ENCODE data around the gene NEK10. TPM values are rescaled to one million over a fixed set of nuclear protein-coding genes. Genes with fewer than 3 reads are reported as not detected.

The NEK10 gene
- total RNA-seq, 1 donor from 2014 or later, result 0.67 TPM

DNA sequence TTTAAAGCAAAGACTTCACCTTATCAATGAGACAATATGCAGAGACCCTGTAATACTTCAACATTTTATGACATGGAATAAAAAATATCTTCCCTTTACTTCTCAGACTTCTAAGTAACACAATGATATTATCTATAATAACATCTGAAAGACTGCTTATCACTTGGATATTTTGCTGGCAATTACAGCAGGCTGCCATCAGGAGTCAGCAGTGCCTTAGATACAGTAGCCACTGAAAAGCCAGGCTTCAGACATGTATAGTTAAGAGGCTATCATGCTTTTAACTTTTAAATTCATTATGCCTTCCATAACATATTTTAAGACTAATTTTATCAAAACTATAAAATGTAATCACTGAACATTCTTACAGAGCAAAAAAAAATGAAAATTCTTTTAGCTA is 227.5 kb downstream of the NEK10 start:
- Histone ChIP-seq H3K36me3 (ENCODE audit: control insufficient read depth, insufficient read depth, low read length) (no peaks in the 10 kb centered on the region), H3K27me3 (ENCODE audit: control insufficient read depth, insufficient read depth, low read length) (no peaks in the 10 kb centered on the region), H3K4me3 (ENCODE audit: low read depth, low read length) (no peak overlapping the region)
- TF ChIP-seq, protein P1, sequence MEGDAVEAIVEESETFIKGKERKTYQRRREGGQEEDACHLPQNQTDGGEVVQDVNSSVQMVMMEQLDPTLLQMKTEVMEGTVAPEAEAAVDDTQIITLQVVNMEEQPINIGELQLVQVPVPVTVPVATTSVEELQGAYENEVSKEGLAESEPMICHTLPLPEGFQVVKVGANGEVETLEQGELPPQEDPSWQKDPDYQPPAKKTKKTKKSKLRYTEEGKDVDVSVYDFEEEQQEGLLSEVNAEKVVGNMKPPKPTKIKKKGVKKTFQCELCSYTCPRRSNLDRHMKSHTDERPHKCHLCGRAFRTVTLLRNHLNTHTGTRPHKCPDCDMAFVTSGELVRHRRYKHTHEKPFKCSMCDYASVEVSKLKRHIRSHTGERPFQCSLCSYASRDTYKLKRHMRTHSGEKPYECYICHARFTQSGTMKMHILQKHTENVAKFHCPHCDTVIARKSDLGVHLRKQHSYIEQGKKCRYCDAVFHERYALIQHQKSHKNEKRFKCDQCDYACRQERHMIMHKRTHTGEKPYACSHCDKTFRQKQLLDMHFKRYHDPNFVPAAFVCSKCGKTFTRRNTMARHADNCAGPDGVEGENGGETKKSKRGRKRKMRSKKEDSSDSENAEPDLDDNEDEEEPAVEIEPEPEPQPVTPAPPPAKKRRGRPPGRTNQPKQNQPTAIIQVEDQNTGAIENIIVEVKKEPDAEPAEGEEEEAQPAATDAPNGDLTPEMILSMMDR (IDR thresholded peaks at IDR 0.05; ENCODE audit: insufficient read depth, low read length, poor library complexity, severe bottlenecking), result peak; percentile 23
- no peak for DNase-seq (ENCODE audit: low read depth)

DNA sequence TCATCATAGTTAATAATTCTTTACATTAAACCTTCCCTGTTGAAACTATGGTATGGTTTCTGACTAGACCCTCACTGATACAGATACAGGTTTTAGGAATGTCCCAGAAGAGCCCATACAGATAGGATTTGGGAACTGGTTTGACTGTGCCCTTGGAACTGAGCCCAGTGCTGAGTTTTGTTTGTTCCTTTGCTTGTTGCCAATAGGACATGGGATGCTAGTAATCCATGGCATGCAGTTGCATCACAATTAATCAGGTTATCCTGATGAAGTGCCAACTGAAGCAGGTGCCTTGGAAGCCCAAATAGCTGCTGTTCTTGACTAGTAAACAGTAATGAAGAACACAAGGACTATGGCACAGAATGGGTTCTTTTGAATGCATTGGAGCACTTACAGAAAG is 230.6 kb downstream of the NEK10 start:
- TF ChIP-seq, protein P1 (IDR thresholded peaks at IDR 0.05; ENCODE audit: insufficient read depth, low read length, poor library complexity, severe bottlenecking), result no peak
- no peaks in the 10 kb centered on the region for H3K36me3 ChIP-seq (ENCODE audit: control insufficient read depth, insufficient read depth, low read length)
- no peak overlapping the region for H3K4me3 ChIP-seq (ENCODE audit: low read depth, low read length)
- no peak for DNase-seq (ENCODE audit: low read depth)
- no peaks in the 10 kb centered on the region for H3K27me3 ChIP-seq (ENCODE audit: control insufficient read depth, insufficient read depth, low read length)

DNA sequence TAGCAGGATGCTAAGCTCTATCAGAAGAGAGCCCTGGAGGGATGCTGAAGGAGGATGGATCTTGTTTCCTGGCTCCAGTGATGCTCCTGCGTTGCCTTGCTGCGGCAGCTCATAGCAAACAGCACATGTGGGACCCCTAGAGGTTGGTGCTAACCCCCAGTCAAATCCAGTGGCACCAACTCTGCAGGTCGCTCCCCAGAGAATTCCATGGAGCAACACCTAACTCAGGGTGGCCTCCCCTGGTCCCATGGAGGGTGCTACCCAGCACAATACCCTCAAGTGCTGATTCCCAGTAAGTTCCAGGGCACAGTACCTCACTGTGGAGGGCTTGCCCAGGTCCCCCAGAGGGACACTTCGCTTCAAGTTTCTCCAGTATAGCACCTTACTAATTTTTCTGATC is 231.2 kb downstream of the NEK10 start:
- no peak for DNase-seq (ENCODE audit: low read depth)

DNA sequence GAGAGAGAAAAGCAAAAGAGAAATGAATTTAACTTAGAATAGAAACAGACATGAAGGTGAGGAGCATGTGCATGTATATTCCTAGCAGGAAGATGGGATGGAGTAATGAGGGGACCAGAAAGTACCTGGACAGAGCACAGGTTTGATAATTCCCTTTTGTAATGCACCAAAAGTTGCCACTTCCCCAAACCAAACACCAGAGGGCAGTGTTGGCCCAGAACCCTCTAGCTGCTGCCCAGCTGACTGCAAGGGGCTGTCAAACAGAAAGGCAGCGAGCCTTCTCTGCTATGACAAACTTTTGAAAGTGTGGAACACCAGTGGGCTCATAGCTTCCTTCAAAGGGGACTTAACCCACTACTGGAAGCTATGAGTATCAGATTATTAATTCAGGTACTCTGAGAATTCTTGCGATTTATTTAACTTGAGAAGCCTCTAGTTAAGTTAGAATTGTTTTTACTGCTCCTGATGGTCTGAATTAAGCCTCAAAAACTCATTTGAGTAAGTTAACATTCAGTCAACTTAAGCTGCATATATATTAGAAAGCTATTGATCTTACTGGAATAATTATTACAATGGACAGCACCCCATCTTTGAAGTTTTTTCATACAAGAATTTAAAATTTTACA is 234.9 kb downstream of the NEK10 start:
- H3K36me3 ChIP-seq (ENCODE audit: control insufficient read depth, insufficient read depth, low read length), result no peaks in the 10 kb centered on the region
- DNase-seq (ENCODE audit: low read depth), result peak; percentile 26
- TF ChIP-seq, protein P1 (IDR thresholded peaks at IDR 0.05; ENCODE audit: insufficient read depth, low read length, poor library complexity, severe bottlenecking), result peak; percentile 87
- no peaks in the 10 kb centered on the region for H3K27me3 ChIP-seq (ENCODE audit: control insufficient read depth, insufficient read depth, low read length)
- H3K4me3 ChIP-seq (ENCODE audit: low read depth, low read length), result no peak overlapping the region

More for the DNA sequence above, 231.2 kb downstream of the NEK10 start:
- Histone ChIP-seq H3K27me3 (ENCODE audit: control insufficient read depth, insufficient read depth, low read length) (no peaks in the 10 kb centered on the region), H3K36me3 (ENCODE audit: control insufficient read depth, insufficient read depth, low read length) (no peaks in the 10 kb centered on the region), H3K4me3 (ENCODE audit: low read depth, low read length) (no peak overlapping the region)
- TF ChIP-seq, protein P1 (IDR thresholded peaks at IDR 0.05; ENCODE audit: insufficient read depth, low read length, poor library complexity, severe bottlenecking), result no peak

DNA sequence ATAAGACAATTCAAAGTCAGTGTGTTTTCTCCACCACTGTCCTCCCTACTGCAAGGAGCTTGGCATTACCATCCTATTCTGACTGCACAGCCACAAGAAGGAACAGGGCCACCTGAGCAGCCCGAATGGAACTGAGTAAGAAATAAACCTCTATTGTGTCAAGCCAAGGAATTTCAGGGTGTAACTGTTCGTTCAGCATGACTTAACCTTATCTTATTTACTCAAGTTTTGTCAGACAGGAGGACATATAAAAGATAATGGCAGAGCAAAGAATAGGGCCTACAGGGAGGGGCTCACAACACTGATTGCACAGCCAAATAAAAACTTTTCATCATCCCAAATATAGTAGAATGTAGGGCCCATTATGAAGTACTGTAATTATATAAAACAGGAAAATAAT is 236.1 kb downstream of the NEK10 start:
- no peak for DNase-seq (ENCODE audit: low read depth)
- TF ChIP-seq, protein P1 (IDR thresholded peaks at IDR 0.05; ENCODE audit: insufficient read depth, low read length, poor library complexity, severe bottlenecking), result no peak
- Histone ChIP-seq H3K36me3 (ENCODE audit: control insufficient read depth, insufficient read depth, low read length) (no peaks in the 10 kb centered on the region), H3K4me3 (ENCODE audit: low read depth, low read length) (no peak overlapping the region), H3K27me3 (ENCODE audit: control insufficient read depth, insufficient read depth, low read length) (no peaks in the 10 kb centered on the region)

DNA sequence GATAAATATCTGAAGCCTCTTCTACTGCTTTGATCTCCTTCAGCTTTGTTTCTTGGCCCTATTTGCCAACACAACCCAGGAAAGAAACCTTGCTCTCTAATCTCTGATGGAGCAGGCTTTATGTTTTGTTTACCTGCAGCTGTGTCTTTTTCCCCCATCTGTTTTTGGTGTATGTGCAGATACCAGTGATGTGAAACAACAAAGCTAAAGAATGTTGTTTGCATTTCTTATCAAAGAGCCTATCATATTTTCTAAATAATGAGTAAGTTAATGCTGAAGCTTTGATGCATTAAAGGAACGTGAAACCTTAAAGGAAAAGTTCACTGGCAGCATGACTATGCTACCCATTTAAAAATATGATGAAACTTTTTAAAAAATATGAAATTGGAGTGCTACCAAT is 238.4 kb downstream of the NEK10 start:
- TF ChIP-seq, protein P1 (IDR thresholded peaks at IDR 0.05; ENCODE audit: insufficient read depth, low read length, poor library complexity, severe bottlenecking), result no peak
- Histone ChIP-seq H3K27me3 (ENCODE audit: control insufficient read depth, insufficient read depth, low read length) (no peaks in the 10 kb centered on the region), H3K4me3 (ENCODE audit: low read depth, low read length) (no peak overlapping the region), H3K36me3 (ENCODE audit: control insufficient read depth, insufficient read depth, low read length) (no peaks in the 10 kb centered on the region)
- DNase-seq (ENCODE audit: low read depth), result no peak
